ENCODE results near the gene ZFR.

DNA sequence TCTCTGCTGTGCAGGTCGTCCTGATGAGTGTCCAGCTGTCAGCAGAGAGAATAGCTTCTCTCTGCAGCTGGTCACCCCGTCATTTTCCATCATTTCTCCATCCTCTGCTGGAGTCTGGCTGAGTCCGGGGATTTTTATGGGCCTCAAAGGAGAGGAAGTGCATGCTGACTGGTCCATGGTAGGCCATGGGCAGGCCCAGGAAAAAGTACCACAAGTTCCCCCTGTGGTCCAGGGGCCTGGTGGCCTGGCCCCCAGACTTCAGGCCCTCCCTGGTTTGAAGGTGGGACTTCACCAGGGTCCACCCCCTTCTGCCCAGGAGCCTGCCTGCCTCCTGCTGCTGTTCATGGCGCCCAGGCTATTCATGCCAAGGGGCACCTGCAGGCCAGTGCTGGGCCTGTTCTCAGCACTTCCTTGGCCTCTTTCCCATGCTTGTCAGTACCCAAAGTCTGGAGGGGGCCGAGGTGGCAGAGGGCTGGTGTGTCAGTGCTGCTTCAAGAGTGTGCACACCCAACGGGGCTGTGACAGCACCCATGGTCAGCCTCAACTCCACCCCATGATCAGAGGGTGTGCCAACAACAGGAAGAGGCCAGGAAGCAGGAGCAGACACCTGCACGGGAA, 124.5 kb downstream of the ZFR start:
- TF ChIP-seq MXI1 (IDR thresholded peaks at IDR 0.05; ENCODE audit: low read depth, low read length): no peak
- TF ChIP-seq, protein P1, sequence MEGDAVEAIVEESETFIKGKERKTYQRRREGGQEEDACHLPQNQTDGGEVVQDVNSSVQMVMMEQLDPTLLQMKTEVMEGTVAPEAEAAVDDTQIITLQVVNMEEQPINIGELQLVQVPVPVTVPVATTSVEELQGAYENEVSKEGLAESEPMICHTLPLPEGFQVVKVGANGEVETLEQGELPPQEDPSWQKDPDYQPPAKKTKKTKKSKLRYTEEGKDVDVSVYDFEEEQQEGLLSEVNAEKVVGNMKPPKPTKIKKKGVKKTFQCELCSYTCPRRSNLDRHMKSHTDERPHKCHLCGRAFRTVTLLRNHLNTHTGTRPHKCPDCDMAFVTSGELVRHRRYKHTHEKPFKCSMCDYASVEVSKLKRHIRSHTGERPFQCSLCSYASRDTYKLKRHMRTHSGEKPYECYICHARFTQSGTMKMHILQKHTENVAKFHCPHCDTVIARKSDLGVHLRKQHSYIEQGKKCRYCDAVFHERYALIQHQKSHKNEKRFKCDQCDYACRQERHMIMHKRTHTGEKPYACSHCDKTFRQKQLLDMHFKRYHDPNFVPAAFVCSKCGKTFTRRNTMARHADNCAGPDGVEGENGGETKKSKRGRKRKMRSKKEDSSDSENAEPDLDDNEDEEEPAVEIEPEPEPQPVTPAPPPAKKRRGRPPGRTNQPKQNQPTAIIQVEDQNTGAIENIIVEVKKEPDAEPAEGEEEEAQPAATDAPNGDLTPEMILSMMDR (IDR thresholded peaks at IDR 0.05): no peak
- TF ChIP-seq EZH2phosphoT487 (IDR thresholded peaks at IDR 0.05; ENCODE audit: borderline replicate concordance, low read depth): no peak
- TF ChIP-seq RFX5 (IDR thresholded peaks at IDR 0.05; ENCODE audit: low read length): no peak
- no peak for TF ChIP-seq EP300 (IDR thresholded peaks at IDR 0.05; ENCODE audit: borderline replicate concordance in 1 of 2, low read depth in 1 of 2, low read length in 1 of 2)
- TF ChIP-seq POLR2AphosphoS5 (IDR thresholded peaks at IDR 0.05; ENCODE audit: low read depth, low read length): no peak
- no peak for TF ChIP-seq SMC3 (IDR thresholded peaks at IDR 0.05; ENCODE audit: low read depth, low read length)
- TF ChIP-seq FOSL2 (IDR thresholded peaks at IDR 0.05; ENCODE audit: borderline replicate concordance, low read depth): no peak
- no peak for TF ChIP-seq USF1 (IDR thresholded peaks at IDR 0.05; ENCODE audit: borderline replicate concordance, low read depth)
- no peak for TF ChIP-seq RAD21 (IDR thresholded peaks at IDR 0.05; ENCODE audit: low read length)
- no peak for TF ChIP-seq MAX (IDR thresholded peaks at IDR 0.05; ENCODE audit: low read depth)
- TF ChIP-seq RXRA (IDR thresholded peaks at IDR 0.05; ENCODE audit: borderline replicate concordance, low read depth): no peak
